Astrocyte (in vitro differentiated cells and primary cell): Measurements from ENCODE around the gene BCL2. TPM values are rescaled to one million over a fixed set of nuclear protein-coding genes. Genes with fewer than 3 reads are reported as not detected.

Source experiments
- DNase-seq: peaks from one replicate; pipeline ENCODE4 v3.0.0-alpha.2; 2010; ENCODE audit warnings: low read depth
- FAIRE-seq: peaks from 2 replicates; lab custom pipeline; 2011; peaks lifted over from hg19 to GRCh38; lab: Jason Lieb, UNC
- H2AFZ ChIP-seq: 2 replicates; pipeline ENCODE4 v1.6.0; 2012; ENCODE audit warnings: low read depth, low read length, inconsistent platforms
- H3K27ac ChIP-seq: 2 replicates; pipeline ENCODE4 v1.5.1; 2011; ENCODE audit warnings: low read depth, low read length, inconsistent platforms
- H3K27me3 ChIP-seq: 2 replicates; pipeline ENCODE4 v1.6.0; 2011; ENCODE audit warnings: low read length, inconsistent platforms; ENCODE audit not compliant: insufficient read depth
- H3K36me3 ChIP-seq: 2 replicates; pipeline ENCODE4 v1.5.1; 2011; ENCODE audit warnings: low read length, inconsistent platforms; ENCODE audit not compliant: insufficient read depth
- H3K4me1 ChIP-seq: 2 replicates; pipeline ENCODE4 v1.5.1; 2011; ENCODE audit warnings: low read length, inconsistent platforms; ENCODE audit not compliant: insufficient read depth
- H3K4me2 ChIP-seq: 2 replicates; pipeline ENCODE4 v1.6.0; 2012; ENCODE audit warnings: low read length, inconsistent platforms
- H3K4me3 ChIP-seq: 2 replicates; pipeline ENCODE4 v1.5.1; 2011; ENCODE audit warnings: low read depth, mild to moderate bottlenecking, low read length, inconsistent platforms; ENCODE audit not compliant: insufficient read depth
- H3K79me2 ChIP-seq: 2 replicates; pipeline ENCODE4 v1.6.0; 2012; ENCODE audit warnings: mild to moderate bottlenecking, low read length, inconsistent platforms; ENCODE audit not compliant: insufficient read depth
- H3K9ac ChIP-seq: 2 replicates; pipeline ENCODE4 v1.6.0; 2012; ENCODE audit warnings: mild to moderate bottlenecking, low read length, inconsistent platforms
- H3K9me3 ChIP-seq: 2 replicates; pipeline ENCODE4 v1.5.1; 2012; ENCODE audit warnings: low read depth, mild to moderate bottlenecking, low read length, inconsistent platforms; ENCODE audit not compliant: insufficient read depth
- H4K20me1 ChIP-seq: 2 replicates; pipeline ENCODE4 v1.6.0; 2012; ENCODE audit warnings: low read length, inconsistent platforms; ENCODE audit not compliant: insufficient read depth
- H3K27ac Mint-ChIP-seq: one replicate; pipeline ENCODE4 v1.8.0; 2021; ENCODE audit warnings: mild to moderate bottlenecking, mixed read lengths; ENCODE audit not compliant: unreplicated experiment
- H3K27me3 Mint-ChIP-seq: one replicate; pipeline ENCODE4 v1.8.0; 2021; ENCODE audit warnings: low read depth, mixed read lengths; ENCODE audit not compliant: unreplicated experiment
- H3K36me3 Mint-ChIP-seq: one replicate; pipeline ENCODE4 v1.8.0; 2021; ENCODE audit warnings: low read depth, mixed read lengths; ENCODE audit not compliant: unreplicated experiment
- H3K4me1 Mint-ChIP-seq: one replicate; pipeline ENCODE4 v1.8.0; 2021; ENCODE audit warnings: low read depth, mixed read lengths; ENCODE audit not compliant: unreplicated experiment
- H3K4me3 Mint-ChIP-seq: one replicate; pipeline ENCODE4 v1.8.0; 2021; ENCODE audit warnings: mild to moderate bottlenecking, moderate library complexity, mixed read lengths; ENCODE audit not compliant: unreplicated experiment
- H3K9me3 Mint-ChIP-seq: one replicate; pipeline ENCODE4 v1.8.0; 2021; ENCODE audit warnings: mild to moderate bottlenecking, mixed read lengths; ENCODE audit not compliant: unreplicated experiment
- EZH2 ChIP-seq: IDR thresholded peaks from 2 replicates; pipeline ENCODE4 v1.6.1; 2012; ENCODE audit warnings: mild to moderate bottlenecking, low read length, inconsistent platforms; ENCODE audit not compliant: insufficient read depth
- total RNA-seq: library from RNA; stranded (reverse); gene quantifications from 2 replicates; pipeline ENCODE4 v1.2.1, GENCODE V29; 2021
- TF ChIP-seq, protein P1 (sequence below): IDR thresholded peaks from 2 replicates; pipeline ENCODE4 v1.5.1; 2011; ENCODE audit warnings: low read depth, mild to moderate bottlenecking, inconsistent platforms, low read length, moderate library complexity; ENCODE audit not compliant: insufficient read depth

BCL2 gene
- total RNA-seq, 1 donor from 2014 or later = 1.7 TPM

DNA sequence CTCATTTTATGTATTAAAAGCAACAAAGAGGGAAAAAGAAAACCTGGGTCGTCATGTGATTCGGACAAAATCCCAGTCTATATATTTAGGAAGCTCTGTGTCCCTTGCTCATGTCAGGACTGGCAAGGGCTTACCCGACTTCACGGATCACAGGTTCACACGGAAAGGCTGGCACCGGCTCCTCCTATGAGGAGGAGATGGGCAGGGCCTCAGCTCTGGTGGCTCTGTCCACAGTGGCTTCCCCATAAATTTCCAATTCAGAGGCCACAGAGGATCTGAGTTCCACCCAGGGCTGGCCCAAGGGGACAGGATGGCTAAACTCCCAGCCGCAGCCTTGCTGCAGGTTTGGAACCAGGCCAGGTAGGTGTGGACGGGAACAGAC is 186.8 kb downstream of the BCL2 start:
- Histone ChIP-seq H3K79me2 (no peaks in the 10 kb centered on the region), H3K27ac (no peak overlapping the region), H3K36me3 (no peaks in the 10 kb centered on the region), H3K4me1 (no peaks in the 10 kb centered on the region), H3K27me3 (no peaks in the 10 kb centered on the region), H3K9me3 (peaks cover 3% of the 10 kb centered on the region), H3K9ac (no peak overlapping the region), H2AFZ (no peak overlapping the region), H3K4me2 (no peak overlapping the region), H4K20me1 (no peaks in the 10 kb centered on the region), H3K4me3 (no peak overlapping the region)
- FAIRE-seq (no peak), DNase-seq (no peak)
- TF ChIP-seq, protein P1, sequence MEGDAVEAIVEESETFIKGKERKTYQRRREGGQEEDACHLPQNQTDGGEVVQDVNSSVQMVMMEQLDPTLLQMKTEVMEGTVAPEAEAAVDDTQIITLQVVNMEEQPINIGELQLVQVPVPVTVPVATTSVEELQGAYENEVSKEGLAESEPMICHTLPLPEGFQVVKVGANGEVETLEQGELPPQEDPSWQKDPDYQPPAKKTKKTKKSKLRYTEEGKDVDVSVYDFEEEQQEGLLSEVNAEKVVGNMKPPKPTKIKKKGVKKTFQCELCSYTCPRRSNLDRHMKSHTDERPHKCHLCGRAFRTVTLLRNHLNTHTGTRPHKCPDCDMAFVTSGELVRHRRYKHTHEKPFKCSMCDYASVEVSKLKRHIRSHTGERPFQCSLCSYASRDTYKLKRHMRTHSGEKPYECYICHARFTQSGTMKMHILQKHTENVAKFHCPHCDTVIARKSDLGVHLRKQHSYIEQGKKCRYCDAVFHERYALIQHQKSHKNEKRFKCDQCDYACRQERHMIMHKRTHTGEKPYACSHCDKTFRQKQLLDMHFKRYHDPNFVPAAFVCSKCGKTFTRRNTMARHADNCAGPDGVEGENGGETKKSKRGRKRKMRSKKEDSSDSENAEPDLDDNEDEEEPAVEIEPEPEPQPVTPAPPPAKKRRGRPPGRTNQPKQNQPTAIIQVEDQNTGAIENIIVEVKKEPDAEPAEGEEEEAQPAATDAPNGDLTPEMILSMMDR = no peak
- no peak for TF ChIP-seq EZH2
- no peaks in the 10 kb centered on the region for H3K36me3 Mint-ChIP-seq
- H3K4me3 Mint-ChIP-seq = no peak overlapping the region
- H3K27me3 Mint-ChIP-seq = peaks cover 13% of the 10 kb centered on the region
- H3K9me3 Mint-ChIP-seq = no peaks in the 10 kb centered on the region
- no peak overlapping the region for H3K27ac Mint-ChIP-seq
- no peaks in the 10 kb centered on the region for H3K4me1 Mint-ChIP-seq

DNA sequence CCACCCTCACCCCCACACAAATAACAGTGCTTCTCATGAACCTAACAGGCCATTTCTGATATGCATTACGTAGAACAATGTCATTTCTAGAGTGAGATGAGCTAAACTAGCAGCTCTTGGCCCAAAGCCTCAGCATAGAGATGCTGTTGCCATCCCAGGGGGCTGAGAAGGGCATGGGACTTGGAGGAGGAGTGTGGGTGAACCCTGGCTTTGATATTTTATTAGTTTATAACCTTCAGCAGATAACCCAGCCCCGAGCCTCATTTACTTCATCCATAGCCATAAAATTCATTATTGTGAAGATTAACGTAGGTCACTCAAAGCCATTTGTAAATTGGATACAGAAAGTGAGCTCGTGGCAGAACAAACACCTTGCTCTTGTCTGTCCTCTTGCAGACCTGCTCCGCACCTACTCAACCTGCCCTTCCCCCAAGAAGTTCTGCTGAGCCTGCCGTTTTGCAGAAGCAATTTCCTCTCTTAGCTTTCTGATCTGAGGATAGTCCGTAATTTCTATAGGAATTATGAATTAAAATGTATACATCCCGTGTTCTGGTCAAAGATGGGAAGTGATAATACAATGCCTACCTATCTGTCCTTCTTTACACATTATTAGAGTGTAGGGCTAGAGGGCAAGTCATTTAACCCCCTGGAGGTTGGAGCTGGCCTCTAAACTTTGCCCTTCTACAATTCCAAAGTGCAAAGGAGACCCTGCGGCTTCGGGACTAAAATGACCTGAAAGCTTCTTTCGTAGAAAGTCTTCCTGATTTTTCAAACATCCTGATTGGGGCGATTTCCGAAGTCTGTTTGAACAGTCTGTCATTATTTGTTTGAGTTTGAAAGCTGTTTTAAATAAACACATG is 187.4 kb downstream of the BCL2 start:
- no peak overlapping the region for H2AFZ ChIP-seq
- TF ChIP-seq, protein P1 = no peak
- no peak for TF ChIP-seq EZH2

More for the DNA sequence above, 187.4 kb downstream of the BCL2 start:
- Histone ChIP-seq H3K9ac (no peak overlapping the region), H3K4me3 (no peak overlapping the region), H3K9me3 (peaks cover 3% of the 10 kb centered on the region), H3K36me3 (no peaks in the 10 kb centered on the region), H3K4me1 (no peaks in the 10 kb centered on the region), H4K20me1 (no peaks in the 10 kb centered on the region), H3K27ac (no peak overlapping the region), H3K27me3 (no peaks in the 10 kb centered on the region), H3K79me2 (no peaks in the 10 kb centered on the region), H3K4me2 (no peak overlapping the region)
- Mint-ChIP-seq H3K4me3 (no peak overlapping the region), H3K9me3 (no peaks in the 10 kb centered on the region), H3K4me1 (no peaks in the 10 kb centered on the region), H3K36me3 (no peaks in the 10 kb centered on the region), H3K27me3 (peaks cover 12% of the 10 kb centered on the region), H3K27ac (no peak overlapping the region)
- DNase-seq = no peak
- no peak for FAIRE-seq
